ENCODE data around the gene FAM107B.
A peak's percentile ranks its signal among the peaks of the same experiment; 100 is the strongest.

Gene FAM107B

DNA sequence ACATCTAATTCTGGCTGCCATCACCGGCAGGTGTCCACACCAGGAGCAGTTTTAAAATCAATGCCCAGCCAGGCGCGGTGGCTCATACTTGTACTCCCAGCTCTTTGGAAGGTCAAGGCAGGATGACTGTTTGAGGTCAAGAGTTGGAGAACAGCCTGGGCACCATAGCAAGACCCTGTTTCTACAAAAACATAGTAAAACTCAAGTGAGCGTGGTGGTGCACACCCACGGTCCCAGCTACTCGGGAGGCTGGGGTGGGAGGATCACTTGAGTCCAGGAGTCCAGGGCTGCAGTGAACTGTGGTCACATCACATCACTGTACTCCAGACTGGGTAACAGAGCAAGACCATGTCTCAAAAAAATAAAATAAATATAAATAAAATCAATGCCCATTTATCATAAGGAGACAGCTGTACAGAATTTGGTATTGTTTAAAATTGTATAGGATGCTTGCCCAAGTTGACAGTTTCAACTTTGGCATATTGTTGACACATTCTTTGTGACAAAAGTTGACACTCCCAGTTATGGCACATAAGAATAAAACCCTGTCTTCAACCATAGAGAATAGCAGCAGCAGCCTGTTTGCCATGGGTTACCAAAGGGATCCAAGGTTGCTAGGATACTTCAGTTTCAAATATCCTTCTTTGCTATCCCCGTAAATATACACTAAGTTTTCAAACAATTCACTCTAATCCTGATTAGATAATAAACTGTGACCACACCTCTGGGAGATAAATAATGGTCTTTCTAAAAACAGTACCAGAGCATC lies 193.0 kb downstream of the FAM107B start:
- peaks cover 84% of the 10 kb centered on the region for H3K4me1 Mint-ChIP-seq
- H3K4me3 Mint-ChIP-seq, result no peak overlapping the region
- H3K9me3 Mint-ChIP-seq, result no peaks in the 10 kb centered on the region
- H3K36me3 Mint-ChIP-seq (ENCODE audit: low read depth), result peaks cover 31% of the 10 kb centered on the region
- peak overlapping the region; percentile 10 for H3K27ac Mint-ChIP-seq
- no peak for DNase-seq
- no peaks in the 10 kb centered on the region for H3K27me3 Mint-ChIP-seq
- ATAC-seq, result no peak

DNA sequence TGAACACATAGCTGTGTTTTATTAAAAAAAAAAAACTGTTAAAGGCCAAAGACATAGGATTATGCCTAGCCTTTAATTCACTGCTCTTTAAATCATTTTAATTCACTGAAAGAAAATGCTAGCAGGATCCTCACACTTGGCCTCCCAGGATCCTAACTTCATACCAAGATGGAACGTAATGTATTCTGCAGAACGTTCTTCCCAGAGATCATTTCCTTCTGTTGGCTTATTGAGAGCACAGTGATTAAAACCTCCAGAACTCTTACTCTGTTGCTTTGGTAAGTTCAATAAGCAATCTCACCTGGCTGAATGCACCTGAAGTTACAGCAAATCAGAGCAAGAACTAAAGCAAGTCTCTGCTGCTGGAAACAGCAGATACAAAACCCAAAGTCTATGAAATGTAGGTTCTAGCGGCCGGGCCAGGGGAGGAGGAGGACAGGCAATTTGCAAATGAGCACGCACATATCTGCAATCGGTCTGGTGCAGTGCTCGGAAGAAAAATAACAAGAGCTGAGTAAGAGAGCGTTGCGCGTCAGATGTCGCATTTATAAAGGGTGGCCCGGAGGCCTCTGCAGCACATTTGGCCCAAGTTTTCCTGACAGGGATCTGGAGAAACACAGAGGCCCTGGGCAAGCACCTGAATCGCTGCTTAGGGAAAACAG lies 193.9 kb downstream of the FAM107B start:
- Mint-ChIP-seq H3K4me3 (no peak overlapping the region), H3K27me3 (no peaks in the 10 kb centered on the region), H3K4me1 (peaks cover 77% of the 10 kb centered on the region), H3K36me3 (ENCODE audit: low read depth) (peaks cover 33% of the 10 kb centered on the region), H3K27ac (peak overlapping the region; percentile 53), H3K9me3 (no peaks in the 10 kb centered on the region)
- DNase-seq (no peak), ATAC-seq (no peak)

DNA sequence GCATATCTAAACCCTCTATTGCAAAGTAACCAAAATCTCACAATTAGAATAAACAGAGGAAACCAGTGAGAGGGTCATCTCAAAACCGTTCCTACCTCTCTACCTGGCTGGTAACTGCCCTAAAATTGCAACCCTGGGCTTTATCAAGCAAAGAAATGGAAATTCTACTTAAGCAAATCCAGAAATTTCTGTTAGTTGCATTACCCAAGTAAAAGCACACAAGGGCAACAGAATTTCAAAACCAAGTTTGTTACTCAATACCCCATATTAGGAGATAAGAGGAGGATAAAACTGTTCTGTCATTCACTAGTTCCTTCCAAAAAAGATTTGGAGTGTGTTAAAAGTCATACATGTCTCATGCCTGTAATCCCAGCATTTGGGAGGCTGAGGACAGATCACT lies 195.3 kb downstream of the FAM107B start:
- no peak for ATAC-seq
- H3K27ac Mint-ChIP-seq, result no peak overlapping the region
- H3K4me1 Mint-ChIP-seq, result peaks cover 76% of the 10 kb centered on the region

DNA sequence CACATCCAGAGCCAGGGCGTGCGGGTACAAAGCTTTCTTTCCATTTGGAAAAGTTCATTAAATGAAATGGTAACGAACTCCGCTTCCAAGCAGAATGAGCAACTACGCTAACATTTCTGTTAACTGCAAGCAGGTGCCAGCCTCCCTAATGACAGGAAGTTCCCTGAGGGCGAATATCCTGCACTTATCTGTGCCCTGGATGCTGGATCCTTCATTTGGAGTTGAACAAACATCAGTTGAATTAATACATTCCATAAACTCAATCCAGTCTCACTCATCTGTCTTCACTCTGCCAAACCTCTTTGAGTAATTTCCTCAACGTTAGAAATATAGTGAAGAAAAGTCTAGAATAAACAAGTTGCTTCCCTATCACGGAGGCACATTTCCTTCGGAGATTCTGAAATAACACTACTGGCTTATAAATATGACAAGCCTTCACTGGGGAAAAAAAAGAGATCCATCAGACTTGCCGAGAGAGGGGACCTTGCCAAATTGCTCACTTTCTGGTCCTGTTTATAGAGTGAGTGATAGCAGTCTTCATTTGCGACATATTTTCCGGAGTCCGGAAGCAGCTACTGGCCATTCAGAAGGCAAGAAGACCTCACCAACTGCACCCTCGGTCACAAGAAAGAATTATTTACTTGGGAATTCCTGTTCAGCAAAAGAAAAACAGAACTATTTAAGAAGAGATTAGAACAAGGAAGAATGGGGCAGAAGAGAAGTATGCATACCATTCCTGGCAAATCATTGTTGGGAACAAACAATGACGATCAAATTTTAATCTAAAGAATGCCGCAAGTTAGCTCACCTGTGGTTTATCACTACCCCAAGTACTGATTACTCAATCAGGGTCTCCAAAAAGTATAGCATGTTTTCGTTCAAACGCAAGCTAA lies 196.4 kb downstream of the FAM107B start:
- H3K9me3 Mint-ChIP-seq, result no peaks in the 10 kb centered on the region
- H3K27me3 Mint-ChIP-seq, result no peaks in the 10 kb centered on the region
- peaks cover 73% of the 10 kb centered on the region for H3K4me1 Mint-ChIP-seq
- no peak overlapping the region for H3K4me3 Mint-ChIP-seq
- H3K27ac Mint-ChIP-seq, result peak overlapping the region; percentile 64
- H3K36me3 Mint-ChIP-seq (ENCODE audit: low read depth), result peaks cover 30% of the 10 kb centered on the region
- ATAC-seq (no peak), DNase-seq (no peak)

More for the DNA sequence above, 195.3 kb downstream of the FAM107B start:
- H3K4me3 Mint-ChIP-seq, result no peak overlapping the region
- H3K9me3 Mint-ChIP-seq, result no peaks in the 10 kb centered on the region
- H3K27me3 Mint-ChIP-seq, result no peaks in the 10 kb centered on the region
- peaks cover 34% of the 10 kb centered on the region for H3K36me3 Mint-ChIP-seq (ENCODE audit: low read depth)
- DNase-seq, result no peak

DNA sequence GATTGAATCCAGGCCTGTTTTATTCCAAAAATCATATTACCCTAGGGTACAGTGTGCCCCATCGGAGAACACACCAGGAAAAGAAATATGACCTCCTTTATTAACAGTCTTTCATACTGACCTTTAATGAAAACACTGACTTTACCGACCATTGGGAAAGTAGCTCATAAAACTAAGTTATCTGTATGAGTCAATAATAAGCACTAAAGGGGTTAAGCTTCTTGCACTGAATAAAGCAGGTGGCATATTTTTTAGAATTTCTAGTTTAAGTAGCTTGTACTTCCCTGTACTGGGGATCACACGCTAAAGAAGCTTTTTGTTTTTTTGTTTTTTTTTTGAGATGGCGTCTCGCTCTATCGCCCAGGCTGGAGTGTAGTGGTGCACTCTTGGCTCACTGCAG lies 199.8 kb downstream of the FAM107B start:
- Mint-ChIP-seq H3K4me3 (no peak overlapping the region), H3K27me3 (no peaks in the 10 kb centered on the region), H3K4me1 (peaks cover 73% of the 10 kb centered on the region), H3K36me3 (ENCODE audit: low read depth) (peaks cover 21% of the 10 kb centered on the region), H3K9me3 (no peaks in the 10 kb centered on the region), H3K27ac (no peak overlapping the region)
- DNase-seq, result no peak
- no peak for ATAC-seq

DNA sequence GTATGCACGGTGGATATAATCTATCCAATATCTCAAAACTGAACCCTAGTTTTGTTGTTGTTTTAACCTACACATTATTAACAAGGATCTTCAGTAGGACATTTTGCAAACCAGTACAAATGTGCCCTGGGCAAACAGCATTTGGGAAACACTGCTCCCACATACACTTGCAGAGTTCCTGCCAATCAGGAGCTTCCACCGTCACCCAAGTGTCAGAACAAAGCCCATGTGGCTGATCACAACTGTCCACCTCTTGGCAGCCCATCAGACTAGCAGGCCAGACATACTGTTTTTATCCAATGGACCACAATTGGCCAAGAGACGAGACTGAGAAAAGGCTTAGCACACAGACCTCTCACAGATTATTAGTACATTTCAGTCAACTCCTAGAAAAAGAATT lies 200.4 kb downstream of the FAM107B start:
- Mint-ChIP-seq H3K4me3 (no peak overlapping the region), H3K27me3 (no peaks in the 10 kb centered on the region), H3K27ac (no peak overlapping the region), H3K9me3 (no peaks in the 10 kb centered on the region), H3K4me1 (peaks cover 73% of the 10 kb centered on the region), H3K36me3 (ENCODE audit: low read depth) (peaks cover 24% of the 10 kb centered on the region)
- ATAC-seq, result no peak
- no peak for DNase-seq

DNA sequence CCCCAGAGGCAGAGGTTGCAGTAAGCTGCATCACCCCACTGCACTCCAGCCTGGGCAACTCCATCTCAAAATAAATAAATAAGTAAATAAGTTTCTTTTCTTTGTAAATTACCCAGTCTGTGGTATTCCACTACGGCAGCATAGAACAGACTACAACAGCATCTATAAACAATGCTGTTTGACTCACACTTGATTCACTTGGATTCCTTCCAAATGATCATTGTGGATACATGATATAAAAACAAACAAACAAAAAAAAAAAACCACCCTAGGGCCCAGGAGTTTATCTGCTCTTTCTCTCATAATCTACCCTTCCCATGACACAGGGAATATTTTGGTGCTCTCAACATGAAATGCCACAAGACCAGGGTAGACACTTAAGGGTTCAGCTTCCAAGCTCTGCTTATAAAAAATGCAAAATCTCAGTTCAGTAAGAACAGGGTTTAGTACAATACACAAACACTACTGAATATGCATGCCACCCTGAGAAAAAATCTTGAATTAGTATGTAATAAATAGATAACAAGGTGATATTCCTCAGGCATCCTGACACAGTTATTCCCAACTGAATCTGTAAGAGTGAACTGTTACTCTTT lies 200.9 kb downstream of the FAM107B start:
- H3K27ac Mint-ChIP-seq, result no peak overlapping the region
- no peak overlapping the region for H3K4me3 Mint-ChIP-seq
- peaks cover 24% of the 10 kb centered on the region for H3K36me3 Mint-ChIP-seq (ENCODE audit: low read depth)

DNA sequence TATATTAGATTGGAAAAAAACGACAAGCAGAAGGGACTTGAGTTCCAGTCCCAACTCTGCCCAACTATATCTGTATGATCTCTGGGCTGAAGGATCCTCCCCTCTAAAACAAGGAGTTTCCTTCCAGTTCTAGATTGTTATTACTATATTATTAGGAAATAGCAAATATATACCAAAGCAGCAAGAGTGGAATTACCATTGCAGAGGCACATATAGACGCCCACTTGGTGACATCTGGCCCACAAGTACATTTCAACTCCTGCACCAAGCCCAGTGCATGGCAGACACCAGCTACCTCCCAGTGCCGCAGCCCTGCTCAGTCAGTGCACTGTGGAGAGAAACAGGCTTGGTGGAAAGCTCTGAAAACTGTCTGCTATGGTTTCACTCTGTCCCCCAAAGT lies 201.9 kb downstream of the FAM107B start:
- Mint-ChIP-seq H3K4me1 (peaks cover 75% of the 10 kb centered on the region), H3K27me3 (no peaks in the 10 kb centered on the region), H3K27ac (peak overlapping the region; percentile 11), H3K9me3 (no peaks in the 10 kb centered on the region), H3K4me3 (no peak overlapping the region), H3K36me3 (ENCODE audit: low read depth) (peaks cover 23% of the 10 kb centered on the region)
- ATAC-seq (no peak), DNase-seq (no peak)

More for the DNA sequence above, 200.9 kb downstream of the FAM107B start:
- DNase-seq (no peak), ATAC-seq (no peak)
- Mint-ChIP-seq H3K27me3 (no peaks in the 10 kb centered on the region), H3K9me3 (no peaks in the 10 kb centered on the region), H3K4me1 (peaks cover 76% of the 10 kb centered on the region)

DNA sequence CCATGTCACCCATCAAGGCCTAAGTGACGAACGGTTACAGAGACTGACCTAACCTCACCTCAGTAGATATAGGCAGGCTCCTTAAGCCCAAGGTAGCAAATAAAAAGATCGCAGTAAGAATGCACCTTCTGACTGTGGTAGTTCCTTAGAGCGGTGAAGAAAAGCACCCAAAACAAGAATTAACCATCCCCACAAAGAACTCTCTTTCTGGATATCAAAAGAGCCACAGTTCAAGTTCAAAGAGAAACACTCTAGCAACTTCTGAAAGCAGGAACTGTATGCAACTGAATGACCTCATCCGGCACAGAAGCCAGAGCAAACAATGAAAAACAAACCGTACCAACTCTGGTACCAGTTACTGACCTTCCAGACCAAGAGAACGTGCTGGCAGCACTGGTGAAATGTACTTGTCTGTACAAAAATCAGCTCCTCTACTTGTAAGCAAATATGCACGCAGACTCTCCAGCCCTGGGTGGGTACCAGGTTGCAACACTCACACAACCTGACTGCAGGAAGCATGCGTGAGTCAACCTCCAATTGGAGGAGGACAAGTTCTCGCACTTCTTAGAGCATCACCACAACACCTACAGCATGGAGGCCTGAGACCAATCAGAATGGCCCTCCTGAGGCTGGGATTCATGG lies 202.7 kb downstream of the FAM107B start:
- ATAC-seq, result peak; percentile 87
- no peaks in the 10 kb centered on the region for H3K9me3 Mint-ChIP-seq
- peak overlapping the region; percentile 88 for H3K27ac Mint-ChIP-seq
- H3K4me1 Mint-ChIP-seq, result peaks cover 82% of the 10 kb centered on the region
- peak overlapping the region; percentile 72 for H3K4me3 Mint-ChIP-seq
- DNase-seq, result peak; percentile 53
- peaks cover 28% of the 10 kb centered on the region for H3K36me3 Mint-ChIP-seq (ENCODE audit: low read depth)
- H3K27me3 Mint-ChIP-seq, result no peaks in the 10 kb centered on the region

DNA sequence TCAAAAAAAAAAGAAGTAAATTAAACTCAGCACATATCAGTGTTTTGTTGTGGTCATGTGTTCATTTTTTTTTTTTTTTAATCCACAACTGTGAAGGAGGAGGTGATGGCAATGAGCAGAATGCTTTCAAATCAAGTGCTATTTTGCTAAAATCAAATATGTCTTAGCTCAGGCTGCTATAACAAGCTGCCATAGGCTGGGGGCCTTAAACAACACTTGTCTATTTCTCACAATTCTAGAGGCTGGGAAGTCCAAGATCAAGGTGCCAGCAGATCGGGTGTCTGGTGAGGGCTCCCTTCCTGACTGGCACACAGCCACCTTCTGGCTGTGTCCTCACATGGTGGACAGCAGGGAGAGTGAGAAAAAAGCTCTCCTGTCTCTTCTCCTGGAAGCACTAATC lies 203.9 kb downstream of the FAM107B start:
- H3K36me3 Mint-ChIP-seq (ENCODE audit: low read depth), result peaks cover 33% of the 10 kb centered on the region
- no peak for DNase-seq
- H3K9me3 Mint-ChIP-seq, result peaks cover 4% of the 10 kb centered on the region
- no peaks in the 10 kb centered on the region for H3K27me3 Mint-ChIP-seq
- H3K27ac Mint-ChIP-seq, result peak overlapping the region; percentile 88
- H3K4me3 Mint-ChIP-seq, result peak overlapping the region; percentile 72
- H3K4me1 Mint-ChIP-seq, result peaks cover 91% of the 10 kb centered on the region
- ATAC-seq, result no peak

DNA sequence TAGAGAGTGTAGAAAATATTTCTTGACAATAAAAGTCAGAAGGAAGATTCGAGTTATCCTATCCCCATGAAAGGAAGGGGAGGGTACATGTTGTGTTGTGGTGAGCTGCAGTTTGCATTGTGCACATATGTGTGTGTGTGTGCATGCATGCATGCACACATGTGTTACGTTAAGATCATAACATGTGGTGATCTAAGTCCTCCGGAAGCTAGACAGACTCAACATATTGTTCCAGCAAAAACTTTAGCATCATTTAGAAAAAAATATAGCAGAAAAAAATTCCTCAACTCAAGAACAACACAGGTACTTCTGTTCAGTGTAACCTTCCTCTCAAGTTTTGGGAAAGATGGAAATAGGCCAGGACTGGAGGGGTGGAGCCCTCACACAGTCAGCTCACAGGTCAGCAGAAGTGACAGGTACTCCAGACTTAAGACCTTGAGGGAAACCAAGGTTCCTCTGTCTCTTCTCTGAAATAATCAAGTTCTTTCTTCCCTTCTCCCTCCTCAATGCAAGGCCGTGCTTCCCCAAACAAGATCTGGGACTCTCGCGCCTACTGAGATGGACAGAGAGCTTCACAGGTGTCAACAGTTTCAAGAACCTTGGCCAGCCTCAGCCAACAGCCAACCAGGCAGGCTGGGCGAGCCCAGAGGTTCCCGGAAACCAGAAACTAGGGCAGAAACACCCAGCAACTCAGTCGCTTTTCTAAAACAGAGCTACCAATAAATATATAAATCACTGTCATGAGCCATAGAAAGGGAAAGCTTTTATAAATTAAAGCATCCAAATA lies 205.2 kb downstream of the FAM107B start:
- ATAC-seq (no peak), DNase-seq (no peak)
- H3K36me3 Mint-ChIP-seq (ENCODE audit: low read depth), result peaks cover 39% of the 10 kb centered on the region

DNA sequence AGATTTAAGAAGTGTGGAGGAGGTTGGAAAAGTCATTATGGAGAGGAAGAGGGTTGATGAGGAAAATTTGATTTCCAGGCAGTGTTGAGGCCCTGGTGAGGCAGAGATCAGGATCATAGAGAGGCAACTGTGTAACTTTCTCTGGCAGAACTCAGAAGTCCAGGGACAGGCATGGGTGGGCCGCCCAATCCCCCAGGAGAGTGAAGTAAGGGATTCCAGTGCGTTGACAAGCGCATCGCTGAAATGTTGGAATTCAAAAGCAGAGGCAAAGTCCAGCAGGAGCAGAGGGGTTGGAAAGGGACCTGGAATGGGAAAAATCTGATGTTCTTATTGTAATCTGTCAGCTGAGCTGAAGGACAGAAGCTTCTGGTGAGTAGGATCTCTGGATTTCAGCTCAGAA lies 207.3 kb downstream of the FAM107B start:
- peak overlapping the region; percentile 78 for H3K27ac Mint-ChIP-seq
- ATAC-seq (no peak), DNase-seq (no peak)
- H3K9me3 Mint-ChIP-seq, result peaks cover 4% of the 10 kb centered on the region
- peaks cover 39% of the 10 kb centered on the region for H3K36me3 Mint-ChIP-seq (ENCODE audit: low read depth)
- H3K27me3 Mint-ChIP-seq, result no peaks in the 10 kb centered on the region
- no peak overlapping the region for H3K4me3 Mint-ChIP-seq
- peaks cover 93% of the 10 kb centered on the region for H3K4me1 Mint-ChIP-seq

More for the DNA sequence above, 205.2 kb downstream of the FAM107B start:
- Mint-ChIP-seq H3K4me1 (peaks cover 92% of the 10 kb centered on the region), H3K27ac (peak overlapping the region; percentile 88), H3K4me3 (peak overlapping the region; percentile 68), H3K27me3 (no peaks in the 10 kb centered on the region), H3K9me3 (peaks cover 4% of the 10 kb centered on the region)

DNA sequence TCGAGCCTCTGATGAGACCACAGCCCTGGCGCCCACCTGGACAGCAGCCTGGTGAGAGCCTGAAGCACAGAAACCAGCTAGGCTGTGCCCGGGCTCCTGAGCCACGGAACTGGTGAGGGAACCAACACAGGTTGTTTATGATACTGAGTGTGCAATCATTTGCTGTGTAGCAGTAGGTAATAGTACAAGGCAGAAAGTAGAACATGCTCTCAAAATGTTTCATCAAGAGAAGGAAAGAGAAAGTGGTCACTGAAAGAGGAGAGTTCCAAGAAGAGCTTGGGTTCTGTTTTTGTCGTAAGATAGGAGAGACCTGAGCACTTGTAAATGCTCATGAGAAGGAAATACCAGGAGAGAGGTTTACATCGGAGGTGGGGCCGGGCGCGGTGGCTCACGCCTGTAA lies 208.2 kb downstream of the FAM107B start:
- Mint-ChIP-seq H3K4me3 (no peak overlapping the region), H3K4me1 (peaks cover 93% of the 10 kb centered on the region), H3K27me3 (no peaks in the 10 kb centered on the region), H3K9me3 (peaks cover 4% of the 10 kb centered on the region), H3K27ac (peak overlapping the region; percentile 89), H3K36me3 (ENCODE audit: low read depth) (peaks cover 35% of the 10 kb centered on the region)
- DNase-seq (no peak), ATAC-seq (peak; percentile 6)

Measured in activated naive CD8-positive, alpha-beta T cell treated with anti-CD3 and anti-CD28 coated beads, Interleukin-2, amount 50 U/mL, for 24 hours (primary cell).